HG03039 (cell line): ENCODE results near the gene VAMP8.
"Not testable (repeated sequence)": the region's sequence is repeated elsewhere in the genome, so short reads cannot be mapped to it uniquely, and the experiment has no call there.

Experiments used
- ATAC-seq: cut with Tn5 transposase; IDR thresholded peaks from one replicate; pipeline ENCODE4 v1.9.1; 2021; ENCODE audit warnings: mild to moderate bottlenecking, moderate library complexity; ENCODE audit not compliant: unreplicated experiment

The VAMP8 gene

GRCh38 chr2:85579266-85579935, 2.0 kb downstream of the VAMP8 start:
- ATAC-seq = no peak

- ATAC-seq = no peak
Measured at GRCh38 chr2:85580206-85580605, 2.8 kb downstream of the VAMP8 start.

GRCh38 chr2:85582492-85582891, 5.1 kb downstream of the VAMP8 start:
- no peak for ATAC-seq

GRCh38 chr2:85583667-85584353, 6.4 kb downstream of the VAMP8 start:
- no peak for ATAC-seq

- no peak for ATAC-seq
Measured at GRCh38 chr2:85584354-85584856, 7.0 kb downstream of the VAMP8 start, which contains the start of gene VAMP5. Gene VAMP5 (plus strand): TSS chr2:85584431. CDS start chr2:85584491, 60 bp downstream.

- no peak for ATAC-seq
Measured at GRCh38 chr2:85584857-85585780, 7.7 kb downstream of the VAMP8 start.

GRCh38 chr2:85585781-85586105, 8.4 kb downstream of the VAMP8 start:
- ATAC-seq = no peak

GRCh38 chr2:85588236-85588635, 10.8 kb downstream of the VAMP8 start:
- ATAC-seq = no peak

GRCh38 chr2:85588645-85589044, 11.3 kb downstream of the VAMP8 start:
- ATAC-seq = no peak

- ATAC-seq = no peak
Measured at GRCh38 chr2:85589181-85589580, 11.8 kb downstream of the VAMP8 start.

- ATAC-seq = no peak
Measured at GRCh38 chr2:85589982-85590791, 12.8 kb downstream of the VAMP8 start.

- ATAC-seq = no peak
Measured at GRCh38 chr2:85590950-85591349, 13.6 kb downstream of the VAMP8 start.

GRCh38 chr2:85591563-85591962, 14.2 kb downstream of the VAMP8 start:
- no peak for ATAC-seq

- not testable (repeated sequence) for ATAC-seq
Measured at GRCh38 chr2:85592299-85592698, 14.9 kb downstream of the VAMP8 start.

- ATAC-seq = no peak
Measured at GRCh38 chr2:85593023-85593422, 15.6 kb downstream of the VAMP8 start.

GRCh38 chr2:85594715-85595300, 17.4 kb downstream of the VAMP8 start:
- no peak for ATAC-seq

- peak; percentile 97 for ATAC-seq
Measured at GRCh38 chr2:85595301-85596025, 18.1 kb downstream of the VAMP8 start, which contains the start of gene RNF181. Gene RNF181 (plus strand): TSS chr2:85595745. CDS start chr2:85595764, 19 bp downstream.

- ATAC-seq = peak; percentile 7
Measured at GRCh38 chr2:85596026-85596333, 18.6 kb downstream of the VAMP8 start.

GRCh38 chr2:85596486-85597143, 19.2 kb downstream of the VAMP8 start:
- no peak for ATAC-seq
